IPS-NIHi7 (cell line): ENCODE measurements around the gene PAX4.

Experiments used
- DNase-seq: peaks from one replicate; pipeline ENCODE4 v3.0.0; 2012; ENCODE audit warnings: mixed read lengths; ENCODE audit errors: extremely low spot score

The PAX4 gene

GRCh38 chr7:127629268-127629854 is 11.4 kb upstream of the PAX4 start:
- peak; percentile 93 for DNase-seq

GRCh38 chr7:127628445-127628844 is 10.5 kb upstream of the PAX4 start:
- peak; percentile 57 for DNase-seq

DNA sequence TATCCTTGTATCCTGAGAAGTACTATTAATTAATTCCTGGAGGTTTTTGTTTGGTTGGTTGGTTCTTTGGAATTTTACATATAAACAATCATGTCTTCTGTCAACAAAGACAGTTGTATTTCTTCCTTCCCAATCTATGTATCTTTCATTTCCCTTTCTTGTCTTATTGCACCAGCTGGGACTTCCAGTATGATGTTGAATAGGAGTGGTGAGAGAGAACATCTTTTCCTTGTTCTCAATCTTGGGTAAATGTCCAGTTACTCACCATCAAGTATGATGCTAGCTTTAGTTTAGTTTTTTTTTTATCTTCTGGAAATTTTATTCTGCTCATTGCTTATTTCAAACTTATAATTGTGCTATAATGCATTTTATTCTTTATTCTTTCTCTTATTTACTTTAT is 7.4 kb upstream of the PAX4 start:
- no peak for DNase-seq

GRCh38 chr7:127620406-127621233 is 2.7 kb upstream of the PAX4 start:
- peak; percentile 73 for DNase-seq

DNA sequence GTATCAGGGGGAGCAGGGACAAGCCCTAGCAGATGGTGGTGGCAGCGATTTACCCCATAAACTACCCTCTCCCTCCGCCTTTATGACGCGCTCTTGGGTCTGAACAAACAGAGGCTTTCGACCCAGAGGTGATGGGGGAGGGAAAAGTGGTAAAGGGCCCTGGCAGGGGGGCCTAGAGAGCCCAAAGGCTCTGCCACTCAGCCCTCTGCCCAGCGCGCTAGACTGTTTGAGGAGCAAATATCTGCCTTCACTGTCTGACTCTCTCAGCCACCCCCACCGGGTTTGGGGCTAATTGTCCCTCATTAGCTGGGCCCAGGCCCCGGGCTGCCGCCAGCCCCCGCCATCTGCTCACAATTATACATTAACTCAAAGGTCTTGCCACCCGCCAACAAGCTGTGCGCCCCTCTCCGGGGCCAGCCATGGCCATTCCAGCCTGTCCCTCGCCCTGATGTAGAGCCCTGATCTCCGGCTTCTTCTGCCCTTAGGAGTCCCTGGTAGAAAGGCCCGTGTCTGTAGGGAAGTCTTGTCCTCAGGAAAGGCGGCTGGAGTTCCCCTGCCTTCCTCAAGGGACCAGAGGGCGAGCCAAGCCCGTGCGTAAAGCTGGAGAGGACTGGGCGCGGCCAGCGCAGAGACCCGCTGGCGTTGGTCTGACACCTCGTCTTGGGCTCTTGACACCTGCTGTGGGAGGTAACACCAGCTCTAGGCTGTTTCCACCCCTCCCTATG is 1.9 kb upstream of the PAX4 start:
- DNase-seq = peak; percentile 77

- DNase-seq = no peak
Measured at GRCh38 chr7:127618775-127619174, 833 bp upstream of the PAX4 start.

DNA sequence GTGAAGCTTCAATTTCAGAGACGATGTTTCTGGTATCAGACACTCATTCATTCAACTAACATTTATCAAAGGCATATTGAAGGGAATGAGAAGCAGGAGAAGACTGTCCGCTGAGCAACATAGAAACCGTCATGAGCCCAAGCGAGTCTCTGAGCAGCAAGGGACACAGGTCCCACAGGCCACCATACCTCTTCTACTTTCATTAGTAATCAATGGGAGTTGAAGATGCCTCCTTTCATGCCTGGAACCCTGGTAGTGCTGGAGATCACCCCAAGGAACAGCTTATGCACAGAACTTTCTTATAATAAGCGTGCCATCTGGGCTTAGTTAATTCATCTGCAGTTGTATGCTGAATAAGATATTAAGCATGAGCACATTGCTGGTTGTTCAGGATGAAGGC is 1.2 kb downstream of the PAX4 start:
- no peak for DNase-seq

DNA sequence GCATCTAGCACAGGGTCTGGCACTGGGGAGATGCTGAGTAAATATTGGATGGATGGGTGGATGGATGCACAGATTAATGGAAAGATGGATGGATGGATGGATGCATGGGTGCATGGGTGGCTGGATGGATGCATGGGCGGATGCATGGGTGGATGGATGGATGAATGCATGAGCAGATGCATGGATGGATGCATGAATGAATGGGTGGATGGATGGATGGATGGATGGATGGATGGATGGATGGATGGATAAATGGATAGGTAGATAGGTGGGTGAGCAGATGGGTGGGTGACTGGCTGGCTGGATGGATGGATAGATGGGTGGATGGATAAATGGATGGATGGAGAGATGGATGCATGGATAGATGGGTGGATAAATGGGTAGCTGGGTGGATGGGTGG is 5.7 kb downstream of the PAX4 start:
- DNase-seq = no peak

DNA sequence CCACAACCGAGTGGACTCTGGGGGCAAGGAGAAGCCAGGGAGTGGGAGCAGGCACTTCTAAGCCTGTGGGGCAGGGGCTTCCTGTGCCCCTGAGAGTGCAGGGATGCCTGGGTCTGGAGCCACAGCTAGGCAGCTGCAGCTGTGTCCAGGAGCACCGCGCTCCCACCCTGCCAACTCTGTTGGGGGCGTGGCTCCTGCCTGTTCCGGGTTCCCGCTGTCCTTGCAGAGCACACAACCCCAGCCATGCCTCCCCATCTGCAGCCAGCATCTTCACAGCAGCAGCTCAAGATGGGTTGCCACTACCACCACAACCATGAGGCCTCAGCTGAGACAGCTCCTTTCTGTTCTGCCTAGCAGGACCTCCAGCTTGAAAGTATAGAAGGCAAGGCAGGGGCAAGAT is 8.6 kb downstream of the PAX4 start:
- no peak for DNase-seq

GRCh38 chr7:127608446-127608845 is 9.5 kb downstream of the PAX4 start:
- no peak for DNase-seq

GRCh38 chr7:127600885-127601284 is 17.1 kb downstream of the PAX4 start:
- DNase-seq = no peak

GRCh38 chr7:127598318-127598717 is 19.6 kb downstream of the PAX4 start:
- DNase-seq = peak; percentile 90

DNA sequence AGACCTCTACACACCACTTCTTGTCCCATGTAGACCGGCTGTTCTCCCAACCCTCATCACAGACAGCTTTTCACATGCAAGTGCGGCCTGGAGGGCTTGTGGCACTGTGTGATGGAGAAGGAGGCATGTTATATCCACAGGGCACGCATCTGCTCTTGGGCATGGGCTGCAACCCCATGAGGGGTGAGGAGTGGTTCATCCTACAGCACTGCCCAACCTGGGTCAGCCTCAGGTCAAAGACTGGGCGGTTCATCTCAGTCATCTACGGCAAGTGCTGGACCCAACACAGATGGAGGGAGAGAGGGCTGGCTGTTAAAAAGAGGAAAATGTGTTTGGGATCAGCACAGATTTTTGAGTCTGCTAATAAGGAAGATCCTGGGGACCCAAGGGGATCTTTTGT is 22.2 kb downstream of the PAX4 start:
- DNase-seq = no peak

DNA sequence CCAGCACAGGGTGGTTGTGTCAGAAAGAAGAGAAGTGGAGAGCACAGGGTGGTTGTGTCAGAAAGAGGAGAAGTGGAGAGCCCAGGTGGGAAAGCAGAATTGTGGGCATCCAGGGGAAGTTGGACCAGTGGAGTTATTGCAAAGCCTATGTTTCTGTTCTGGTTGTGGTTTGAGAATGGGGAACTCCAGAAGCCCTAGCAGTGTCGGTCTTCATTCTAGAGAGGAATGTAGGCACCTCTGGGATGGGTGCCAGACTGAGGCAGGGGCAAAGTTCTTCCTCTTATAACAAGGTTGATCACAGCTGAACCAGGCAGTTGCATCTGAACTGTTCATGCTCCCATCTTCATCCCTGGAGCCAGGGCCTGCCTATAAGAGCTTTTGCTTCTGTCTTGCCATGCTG is 23.5 kb downstream of the PAX4 start:
- no peak for DNase-seq

- DNase-seq = no peak
Measured at GRCh38 chr7:127592550-127592949, 25.4 kb downstream of the PAX4 start.

- DNase-seq = no peak
Measured at GRCh38 chr7:127591591-127591990, 26.4 kb downstream of the PAX4 start.

- no peak for DNase-seq
Measured at GRCh38 chr7:127591189-127591588, 26.8 kb downstream of the PAX4 start.

DNA sequence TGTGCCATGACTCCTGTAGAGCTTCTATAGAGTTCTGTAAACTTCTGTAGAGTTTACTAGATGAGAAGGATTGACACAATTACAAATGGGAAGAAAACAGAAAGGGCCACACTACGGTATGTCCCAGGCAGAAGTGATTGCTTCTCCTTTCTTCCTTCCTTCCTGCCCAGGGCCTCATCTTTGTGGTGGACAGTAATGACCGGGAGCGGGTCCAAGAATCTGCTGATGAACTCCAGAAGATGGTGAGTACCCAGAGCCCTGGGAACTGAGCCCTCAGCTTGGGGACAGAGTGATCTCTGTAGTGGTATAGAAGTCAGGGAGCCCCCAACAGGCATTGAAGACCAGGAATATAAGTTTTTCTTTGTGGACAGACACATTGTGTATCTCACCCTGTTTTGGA is 28.0 kb downstream of the PAX4 start:
- no peak for DNase-seq

DNA sequence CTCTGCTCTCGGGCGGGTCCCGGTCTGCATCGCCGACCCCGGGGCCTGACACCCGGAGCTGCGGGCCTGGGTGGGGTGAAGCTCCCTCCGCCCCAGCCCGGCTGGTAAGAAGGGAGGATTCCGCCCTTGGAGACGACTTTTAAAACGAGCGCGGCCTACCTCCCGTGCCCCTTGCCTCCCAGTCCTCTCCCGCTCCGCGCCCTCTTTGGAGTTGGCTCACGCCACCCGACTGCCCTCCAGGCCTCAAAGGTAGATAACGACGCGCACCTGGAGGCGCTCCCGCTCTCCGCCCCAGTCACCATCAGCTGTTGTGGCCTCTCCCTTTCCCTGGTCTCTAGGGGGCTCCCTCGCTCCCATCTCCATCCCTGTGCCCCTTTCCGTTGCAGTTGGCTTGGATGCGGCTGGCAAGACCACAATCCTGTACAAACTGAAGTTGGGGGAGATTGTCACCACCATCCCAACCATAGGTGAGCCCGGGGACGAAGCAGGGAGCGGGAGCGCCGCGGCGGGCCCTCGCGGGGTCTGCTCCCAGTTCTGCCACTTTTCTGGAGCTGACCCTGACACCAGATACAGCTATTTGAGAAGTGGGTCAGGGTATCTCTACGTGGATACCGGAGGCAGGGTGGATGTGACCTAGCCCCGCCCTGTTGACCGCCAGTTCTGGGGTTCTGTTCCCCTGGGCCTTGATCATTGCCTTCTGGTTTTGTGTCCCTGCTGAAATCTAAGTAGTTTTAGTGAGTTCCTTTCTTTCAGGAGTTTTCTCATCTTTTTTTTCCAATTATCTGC is 29.1 kb downstream of the PAX4 start:
- peak; percentile 89 for DNase-seq

- DNase-seq = peak; percentile 95
Measured at GRCh38 chr7:127588019-127588696, 29.8 kb downstream of the PAX4 start, which contains the start of gene ARF5. TSS of gene ARF5 (plus strand) at chr7:127588411. CDS start at chr7:127588499, 88 bp downstream.

DNA sequence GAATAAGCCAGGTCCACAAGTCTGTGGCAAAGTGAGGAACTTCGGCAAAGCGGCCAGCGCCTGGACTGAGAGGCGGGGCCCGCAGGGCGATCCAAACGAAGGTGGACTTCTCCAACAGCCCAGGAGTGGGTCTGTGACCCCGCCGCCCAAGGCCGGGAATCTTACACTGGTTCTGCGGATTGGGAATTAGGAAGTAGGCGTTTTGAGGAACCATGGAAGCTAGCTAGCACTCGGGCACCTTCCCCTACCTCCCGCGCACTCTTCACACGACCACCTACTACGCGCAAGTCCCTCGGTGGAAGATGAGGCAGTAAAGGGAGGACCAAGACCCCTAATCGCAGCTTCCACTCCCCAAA is 30.3 kb downstream of the PAX4 start:
- DNase-seq = no peak
